Stimulated activated CD4-positive, alpha-beta T cell treated with anti-CD3 and anti-CD28 coated beads, Interleukin-15, amount 100 ng/mL, for 24 hours (primary cell): ENCODE results near the gene RAP2B.

ENCODE experiments used
- DNase-seq: peaks from one replicate; pipeline ENCODE4 v3.0.0-alpha.2; 2020

The RAP2B gene

DNA sequence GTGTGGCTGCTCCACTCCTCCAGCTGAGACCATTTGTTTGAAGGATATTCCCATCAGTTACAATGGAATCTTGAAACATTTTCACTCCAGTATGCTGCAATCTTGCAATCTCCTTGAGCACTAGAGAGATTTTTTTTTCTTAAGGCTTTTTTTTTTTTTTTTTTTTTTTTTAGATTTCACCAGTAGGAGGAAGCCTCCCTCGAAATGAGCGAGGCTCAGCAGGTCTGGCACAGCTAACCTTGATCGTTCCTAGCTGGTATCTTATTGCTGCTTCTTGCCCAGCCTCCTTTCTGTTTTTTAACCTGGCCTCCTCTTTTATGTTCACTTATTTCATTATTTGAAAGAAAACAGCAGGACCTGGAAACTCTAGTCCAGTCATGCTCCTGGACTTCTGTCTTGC, 48.1 kb downstream of the RAP2B start:
- DNase-seq, result no peak

- no peak for DNase-seq
These were observed 48.6 kb downstream of the RAP2B start for GRCh38 chr3:153210660-153211059.

DNA sequence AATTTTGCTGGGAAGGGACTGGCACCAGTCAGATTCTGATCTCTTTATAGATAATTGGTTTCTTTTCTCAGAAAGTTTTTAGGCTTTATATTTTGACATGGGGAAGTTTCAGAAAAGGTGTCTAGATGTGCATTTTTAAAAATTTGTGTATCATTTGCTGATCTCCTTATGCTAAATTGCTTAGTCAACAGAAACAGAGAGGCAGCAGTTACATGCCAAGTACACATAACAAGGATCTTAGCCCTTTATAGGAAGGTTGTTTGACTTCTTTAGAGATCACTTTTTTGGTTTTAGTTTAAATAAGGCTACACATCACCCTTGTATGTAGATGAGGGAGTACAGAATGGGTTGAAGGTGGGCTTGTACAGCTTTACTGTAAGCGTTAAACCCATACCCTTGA, 53.5 kb downstream of the RAP2B start:
- DNase-seq, result no peak

DNA sequence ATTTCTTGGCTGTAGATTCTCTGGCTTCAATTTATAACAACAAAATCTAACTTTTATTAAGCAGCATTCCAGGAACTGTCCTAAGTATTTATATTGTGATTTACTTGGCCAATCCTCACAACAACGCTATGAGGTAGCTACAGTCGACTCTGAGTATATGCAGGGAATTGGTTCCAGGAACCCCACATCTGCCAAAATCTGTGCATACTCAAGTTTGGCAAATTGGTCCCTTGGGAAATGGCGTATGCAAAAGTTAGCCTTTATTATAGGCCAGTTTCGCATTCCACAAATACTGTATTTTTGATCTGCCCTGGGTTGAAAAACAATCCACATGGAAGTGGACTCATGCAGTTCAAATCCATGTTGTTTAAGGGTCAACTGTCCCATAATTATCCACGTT, 53.9 kb downstream of the RAP2B start:
- no peak for DNase-seq

DNA sequence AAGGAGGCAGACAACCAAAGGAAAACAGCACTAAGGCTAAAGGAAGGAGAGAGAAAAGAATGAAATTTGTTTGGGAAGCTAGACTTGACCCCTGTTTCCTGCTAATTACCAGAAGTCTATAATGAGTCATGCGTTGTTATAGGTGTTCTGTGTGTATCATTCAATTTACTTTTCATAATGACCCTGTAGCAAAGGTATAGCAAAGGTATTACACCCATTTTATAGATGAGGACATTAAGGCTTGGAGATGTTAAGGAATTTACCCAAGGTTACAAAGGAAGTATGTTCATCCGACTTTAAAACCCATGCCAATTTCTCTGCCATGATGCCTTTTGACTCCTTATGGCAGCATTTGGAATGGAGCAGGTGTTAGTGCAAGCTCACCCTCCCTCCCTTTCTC, 54.9 kb downstream of the RAP2B start:
- no peak for DNase-seq

- no peak for DNase-seq
These were observed 57.1 kb downstream of the RAP2B start for GRCh38 chr3:153219146-153219545.
